ENCODE results near the gene POLR3B. TPM values are rescaled to one million over a fixed set of nuclear protein-coding genes. Genes with fewer than 3 reads are reported as not detected.
"Not testable (repeated sequence)": the region's sequence is repeated elsewhere in the genome, so short reads cannot be mapped to it uniquely, and the experiment has no call there.

Gene POLR3B
- total RNA-seq, 2 donors from 2014 or later, result 5.9 to 9.6 TPM

DNA sequence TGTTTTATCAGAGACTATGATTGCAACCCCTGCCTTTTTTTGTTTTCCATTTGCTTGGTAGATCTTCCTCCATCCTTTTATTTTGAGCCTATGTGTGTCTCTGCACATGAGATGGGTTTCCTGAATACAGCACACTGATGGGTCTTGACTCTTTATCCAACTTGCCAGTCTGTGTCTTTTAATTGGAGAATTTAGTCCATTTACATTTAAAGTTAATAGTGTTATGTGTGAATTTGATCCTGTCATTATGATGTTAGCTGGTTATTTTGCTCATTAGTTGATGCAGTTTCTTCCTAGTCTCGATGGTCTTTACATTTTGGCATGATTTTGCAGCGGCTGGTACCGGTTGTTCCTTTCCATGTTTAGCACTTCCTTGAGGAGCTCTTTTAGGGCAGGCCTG is 118.1 kb downstream of the POLR3B start:
- not testable (repeated sequence) for H3K4me1 Mint-ChIP-seq (ENCODE audit: low read depth); H3K4me3 Mint-ChIP-seq; H3K9me3 Mint-ChIP-seq; ATAC-seq (replicated peaks in 1 of 2); DNase-seq; H3K27me3 Mint-ChIP-seq (ENCODE audit: low read depth); H3K27ac Mint-ChIP-seq; H3K36me3 Mint-ChIP-seq (ENCODE audit: insufficient read depth in 2 of 2)

DNA sequence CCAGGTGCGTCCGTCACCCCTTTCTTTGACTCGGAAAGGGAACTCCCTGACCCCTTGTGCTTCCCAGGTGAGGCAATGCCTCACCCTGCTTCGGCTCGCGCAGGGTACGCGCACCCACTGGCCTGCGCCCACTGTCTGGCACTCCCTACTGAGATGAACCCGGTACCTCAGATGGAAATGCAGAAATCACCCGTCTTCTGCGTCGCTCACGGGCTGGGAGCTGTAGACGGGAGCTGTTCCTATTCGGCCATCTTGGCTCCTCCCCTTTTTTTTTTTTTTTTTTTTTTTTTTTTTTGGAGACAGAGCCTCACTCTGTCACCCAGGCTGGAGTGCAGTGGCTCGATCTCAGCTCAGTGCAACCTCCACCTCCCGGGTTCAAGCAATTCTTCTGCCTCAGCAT is 120.1 kb downstream of the POLR3B start:
- not testable (repeated sequence) for H3K9me3 Mint-ChIP-seq; H3K36me3 Mint-ChIP-seq (ENCODE audit: insufficient read depth in 2 of 2); H3K4me1 Mint-ChIP-seq (ENCODE audit: low read depth); H3K27me3 Mint-ChIP-seq (ENCODE audit: low read depth); H3K27ac Mint-ChIP-seq; H3K4me3 Mint-ChIP-seq; DNase-seq; ATAC-seq (replicated peaks in 1 of 2)

DNA sequence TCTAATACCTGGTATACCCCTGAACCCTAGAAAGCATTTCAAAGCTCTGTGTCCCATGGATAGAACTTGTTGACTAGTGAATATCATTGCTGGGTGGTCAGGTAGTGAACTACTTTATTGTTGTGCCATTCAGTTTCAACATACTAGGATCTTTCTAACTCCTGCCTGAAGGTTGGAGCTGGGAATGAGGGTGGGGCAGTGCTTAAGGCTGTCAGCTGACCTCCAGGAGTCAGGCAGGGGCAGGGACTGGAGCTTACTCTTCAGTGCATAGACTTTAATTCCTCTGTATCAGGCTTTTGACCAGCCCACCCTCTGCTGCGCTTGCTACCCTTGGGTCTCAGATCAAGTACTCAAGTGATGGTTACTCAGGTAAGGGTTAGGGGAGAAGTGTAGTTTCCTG is 122.7 kb downstream of the POLR3B start:
- DNase-seq (no peak), ATAC-seq (replicated peaks in 1 of 2) (no peak)
- Mint-ChIP-seq H3K36me3 (ENCODE audit: insufficient read depth in 2 of 2) (peaks cover 0 to 2% of the 10 kb centered on the region in 2 donors), H3K4me1 (ENCODE audit: low read depth) (no peaks in the 10 kb centered on the region), H3K27ac (no peak overlapping the region), H3K9me3 (no peaks in the 10 kb centered on the region), H3K4me3 (no peak overlapping the region), H3K27me3 (ENCODE audit: low read depth) (no peaks in the 10 kb centered on the region)

DNA sequence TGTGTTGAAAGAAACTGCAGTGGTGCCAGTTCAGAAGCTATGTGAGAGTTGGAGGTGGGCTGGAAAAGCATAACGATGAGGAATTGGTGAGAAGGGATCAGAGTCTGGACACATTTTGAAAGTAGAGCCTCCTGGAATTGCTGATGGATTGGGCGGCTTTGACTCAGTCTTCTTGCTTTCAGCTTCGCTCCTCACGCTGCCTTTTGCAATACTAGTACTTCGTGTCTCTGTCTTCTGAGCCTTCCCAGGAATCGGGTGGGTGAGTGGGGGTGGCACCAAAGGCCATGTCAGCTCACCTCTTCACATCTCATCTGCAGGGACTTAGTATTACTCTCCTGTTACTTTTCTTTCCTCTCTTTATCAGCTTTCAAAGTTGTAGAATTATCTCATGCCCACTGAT is 123.7 kb downstream of the POLR3B start:
- H3K4me1 Mint-ChIP-seq (ENCODE audit: low read depth), result no peaks in the 10 kb centered on the region
- no peaks in the 10 kb centered on the region for H3K27me3 Mint-ChIP-seq (ENCODE audit: low read depth)
- no peak overlapping the region for H3K27ac Mint-ChIP-seq
- no peak overlapping the region for H3K4me3 Mint-ChIP-seq
- peaks cover 0 to 2% of the 10 kb centered on the region in 2 donors for H3K36me3 Mint-ChIP-seq (ENCODE audit: insufficient read depth in 2 of 2)
- DNase-seq (no peak), ATAC-seq (replicated peaks in 1 of 2) (no peak)
- H3K9me3 Mint-ChIP-seq, result no peaks in the 10 kb centered on the region

DNA sequence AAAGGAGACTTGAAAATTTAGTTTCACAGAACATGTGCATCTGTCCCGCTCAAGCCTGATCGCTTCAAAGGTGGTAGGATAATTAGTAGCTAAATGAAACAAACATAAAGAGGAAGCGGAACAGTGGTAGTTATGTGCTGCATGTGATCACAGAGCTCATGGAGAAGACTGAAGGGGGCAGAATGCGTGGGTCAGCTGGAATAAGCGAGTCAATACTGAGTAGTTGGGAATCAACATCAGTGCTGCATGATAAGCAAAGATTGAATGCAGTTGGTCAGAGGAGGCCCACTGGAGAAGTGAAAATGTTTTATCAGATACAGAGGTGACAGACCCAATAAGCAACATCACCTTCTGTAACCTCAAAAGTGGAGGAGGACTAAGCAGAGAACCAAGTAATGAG is 130.1 kb downstream of the POLR3B start:
- DNase-seq, result no peak
- ATAC-seq (replicated peaks in 1 of 2), result no peak
- Mint-ChIP-seq H3K4me3 (no peak overlapping the region), H3K4me1 (ENCODE audit: low read depth) (no peaks in the 10 kb centered on the region), H3K27ac (no peak overlapping the region), H3K27me3 (ENCODE audit: low read depth) (no peaks in the 10 kb centered on the region), H3K9me3 (no peaks in the 10 kb centered on the region), H3K36me3 (ENCODE audit: insufficient read depth in 2 of 2) (peaks cover 0 to 2% of the 10 kb centered on the region in 2 donors)

DNA sequence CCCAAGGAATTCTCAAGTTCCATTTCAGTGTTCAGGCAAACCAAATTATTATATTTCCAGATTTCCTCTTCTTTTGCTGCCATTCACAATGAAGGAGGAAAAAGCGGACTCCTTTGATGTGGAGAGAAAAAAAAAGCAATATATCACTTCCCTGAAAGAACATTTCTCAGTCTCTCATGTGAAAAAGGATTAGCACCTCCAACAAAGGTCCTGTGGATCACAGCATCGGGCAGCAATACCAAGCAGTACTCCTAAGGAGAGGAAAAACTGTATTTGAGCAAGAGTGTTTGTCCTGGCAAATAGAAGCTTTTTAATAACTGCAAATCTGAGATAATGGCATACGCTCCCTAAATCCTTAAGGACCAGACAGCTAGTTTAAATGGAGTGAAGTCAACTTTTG is 131.3 kb downstream of the POLR3B start:
- Mint-ChIP-seq H3K27ac (no peak overlapping the region), H3K4me1 (ENCODE audit: low read depth) (no peaks in the 10 kb centered on the region), H3K4me3 (no peak overlapping the region), H3K36me3 (ENCODE audit: insufficient read depth in 2 of 2) (peaks cover 0 to under 1% of the 10 kb centered on the region in 2 donors), H3K9me3 (no peaks in the 10 kb centered on the region), H3K27me3 (ENCODE audit: low read depth) (no peaks in the 10 kb centered on the region)
- DNase-seq, result no peak
- ATAC-seq (replicated peaks in 1 of 2), result no peak

DNA sequence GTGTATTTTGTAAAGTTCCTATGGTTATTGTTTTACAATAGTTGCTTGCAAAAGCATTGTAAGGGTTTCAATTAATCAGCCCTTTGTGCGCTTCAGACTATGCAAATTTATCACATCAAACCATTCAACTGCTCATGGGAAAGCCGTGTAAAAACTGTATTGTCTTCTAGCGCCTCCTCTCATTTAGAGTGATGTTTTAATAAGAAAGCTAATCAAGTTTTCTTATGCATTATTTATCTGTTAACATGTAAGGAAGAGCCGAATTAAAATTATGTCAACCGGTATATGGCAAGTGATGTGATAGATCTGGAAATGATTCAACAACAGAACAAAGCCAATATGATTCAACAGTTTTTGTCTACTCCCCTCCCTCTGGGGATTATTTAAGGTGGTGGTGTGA is 132.7 kb downstream of the POLR3B start:
- Mint-ChIP-seq H3K27ac (no peak overlapping the region), H3K4me3 (no peak overlapping the region), H3K4me1 (ENCODE audit: low read depth) (no peaks in the 10 kb centered on the region), H3K27me3 (ENCODE audit: low read depth) (no peaks in the 10 kb centered on the region), H3K36me3 (ENCODE audit: insufficient read depth in 2 of 2) (no peaks in the 10 kb centered on the region), H3K9me3 (no peaks in the 10 kb centered on the region)
- no peak for DNase-seq
- no peak for ATAC-seq (replicated peaks in 1 of 2)

DNA sequence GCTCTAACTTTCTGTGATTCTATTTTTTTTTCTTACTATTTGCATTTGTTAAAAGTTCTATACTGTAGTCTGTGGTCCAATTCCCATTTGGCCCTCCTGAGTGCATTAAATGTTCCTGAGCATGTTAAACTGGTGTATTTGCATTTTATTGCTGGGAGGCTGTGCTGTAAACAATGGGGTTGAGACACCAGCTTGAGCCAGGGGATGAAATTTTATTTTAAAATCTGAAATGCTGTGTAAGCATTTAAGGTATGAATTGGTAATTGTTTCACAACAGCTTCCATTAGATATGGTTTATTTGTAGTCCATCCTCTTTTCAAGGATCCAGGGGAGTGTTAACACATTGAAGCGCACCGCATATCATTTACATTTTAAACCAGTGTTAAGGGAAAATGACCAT is 135.3 kb downstream of the POLR3B start:
- Mint-ChIP-seq H3K36me3 (ENCODE audit: insufficient read depth in 2 of 2) (peaks cover under 1 to 7% of the 10 kb centered on the region in 2 donors), H3K27me3 (ENCODE audit: low read depth) (no peaks in the 10 kb centered on the region), H3K4me3 (no peak overlapping the region)

DNA sequence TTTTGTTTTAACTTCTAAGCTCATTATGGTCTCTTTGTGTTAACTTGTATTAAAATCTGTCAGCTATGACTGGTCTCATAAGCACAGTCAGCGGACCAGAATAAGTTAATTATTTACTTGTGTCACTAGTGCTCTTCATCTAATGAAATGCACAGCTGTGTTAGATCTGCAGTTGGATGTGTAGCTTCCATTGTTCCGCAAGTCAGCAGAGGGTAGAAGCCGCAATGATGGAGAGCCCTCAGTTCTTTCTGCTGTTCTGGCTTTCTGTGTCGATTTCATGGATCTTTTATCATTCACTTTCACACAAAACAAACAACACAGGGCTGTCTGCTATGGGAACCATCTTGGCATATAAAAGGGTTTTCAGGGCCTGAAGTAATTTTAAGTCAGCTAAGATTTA is 136.0 kb downstream of the POLR3B start:
- no peaks in the 10 kb centered on the region for H3K4me1 Mint-ChIP-seq (ENCODE audit: low read depth)
- H3K4me3 Mint-ChIP-seq, result no peak overlapping the region
- no peaks in the 10 kb centered on the region for H3K9me3 Mint-ChIP-seq
- peaks cover 2 to 11% of the 10 kb centered on the region in 2 donors for H3K36me3 Mint-ChIP-seq (ENCODE audit: insufficient read depth in 2 of 2)
- H3K27me3 Mint-ChIP-seq (ENCODE audit: low read depth), result no peaks in the 10 kb centered on the region
- no peak for DNase-seq
- no peak overlapping the region for H3K27ac Mint-ChIP-seq
- no peak for ATAC-seq (replicated peaks in 1 of 2)

More for the DNA sequence above, 135.3 kb downstream of the POLR3B start:
- H3K27ac Mint-ChIP-seq, result no peak overlapping the region
- ATAC-seq (replicated peaks in 1 of 2) (no peak), DNase-seq (no peak)
- no peaks in the 10 kb centered on the region for H3K9me3 Mint-ChIP-seq
- H3K4me1 Mint-ChIP-seq (ENCODE audit: low read depth), result no peaks in the 10 kb centered on the region

DNA sequence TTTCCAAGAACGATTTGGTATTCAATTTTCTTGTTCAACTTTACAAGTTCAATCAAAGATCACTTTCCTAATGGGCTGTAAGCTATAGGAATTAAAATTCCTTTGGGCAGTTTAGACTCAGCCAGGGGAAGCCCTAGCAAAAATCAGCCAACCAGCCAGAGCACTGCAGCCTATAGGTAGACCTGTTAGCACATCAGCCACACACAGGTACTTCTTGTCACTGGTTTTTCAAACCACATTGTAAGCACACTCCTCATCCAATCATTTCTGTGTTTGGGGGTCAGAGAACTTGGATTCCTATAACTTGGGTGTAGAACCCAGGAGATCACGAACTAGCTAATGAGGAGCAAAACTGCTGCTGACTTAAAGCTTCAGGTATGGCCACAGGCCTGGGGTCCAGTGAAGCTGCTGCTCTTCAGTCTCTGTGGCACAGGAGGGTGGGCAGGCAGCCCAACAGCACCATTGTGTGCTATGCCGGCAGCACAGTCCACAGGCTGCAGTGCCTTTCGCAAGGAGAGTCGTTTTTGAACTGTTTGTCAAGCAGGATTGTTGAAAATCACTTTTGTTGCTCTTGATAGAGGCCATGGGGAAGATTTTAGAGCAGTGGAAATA is 137.9 kb downstream of the POLR3B start:
- Mint-ChIP-seq H3K27me3 (ENCODE audit: low read depth) (no peaks in the 10 kb centered on the region), H3K36me3 (ENCODE audit: insufficient read depth in 2 of 2) (peaks cover 2 to 13% of the 10 kb centered on the region in 2 donors), H3K4me1 (ENCODE audit: low read depth) (no peaks in the 10 kb centered on the region), H3K9me3 (no peaks in the 10 kb centered on the region), H3K4me3 (no peak overlapping the region), H3K27ac (no peak overlapping the region)
- DNase-seq (no peak), ATAC-seq (replicated peaks in 1 of 2) (no peak)

DNA sequence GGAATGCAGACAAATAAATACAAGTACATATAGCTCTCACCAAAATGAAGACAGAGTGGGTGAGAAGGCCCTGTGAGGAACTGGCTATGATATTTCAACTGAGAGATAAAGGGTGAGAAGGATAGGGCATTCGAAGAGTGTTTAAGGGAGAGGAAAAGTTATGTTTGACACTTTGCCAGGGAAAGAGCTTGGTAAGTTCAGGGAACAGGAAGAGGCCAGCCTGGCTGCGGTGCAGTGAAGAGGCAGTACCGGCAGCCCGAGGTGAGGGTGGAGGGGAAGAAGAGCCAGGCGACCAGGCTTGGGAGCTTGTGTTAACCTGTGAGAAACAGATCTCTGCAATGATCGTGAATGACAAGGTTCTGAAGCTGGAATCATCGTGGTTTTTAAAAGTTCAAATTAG is 140.5 kb downstream of the POLR3B start:
- no peaks in the 10 kb centered on the region for H3K27me3 Mint-ChIP-seq (ENCODE audit: low read depth)
- H3K36me3 Mint-ChIP-seq (ENCODE audit: insufficient read depth in 2 of 2), result peaks cover 2 to 14% of the 10 kb centered on the region in 2 donors
- H3K9me3 Mint-ChIP-seq, result no peaks in the 10 kb centered on the region
- no peak overlapping the region for H3K27ac Mint-ChIP-seq
- H3K4me1 Mint-ChIP-seq (ENCODE audit: low read depth), result no peaks in the 10 kb centered on the region
- no peak overlapping the region for H3K4me3 Mint-ChIP-seq
- no peak for ATAC-seq (replicated peaks in 1 of 2)
- DNase-seq, result no peak

DNA sequence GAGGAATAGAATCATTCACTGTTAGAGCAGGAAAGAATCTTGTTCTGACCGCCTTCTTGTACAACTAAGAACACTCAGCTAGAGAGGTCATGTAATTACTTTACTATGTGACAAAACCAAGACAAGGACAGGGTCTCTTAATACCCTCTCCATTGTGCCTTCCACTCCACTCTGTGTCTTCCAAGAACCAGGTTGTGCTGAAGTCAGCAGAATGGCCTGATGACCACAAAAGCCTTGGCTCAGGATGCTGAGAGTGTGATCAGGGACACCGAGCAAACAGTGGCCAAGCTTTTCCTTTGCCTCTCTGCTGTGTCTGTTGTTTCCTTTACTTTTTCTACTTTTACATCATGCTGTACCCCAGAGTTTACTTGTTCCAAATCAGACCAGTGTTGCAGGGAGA is 142.1 kb downstream of the POLR3B start:
- Mint-ChIP-seq H3K4me3 (no peak overlapping the region), H3K27me3 (ENCODE audit: low read depth) (no peaks in the 10 kb centered on the region), H3K27ac (no peak overlapping the region), H3K4me1 (ENCODE audit: low read depth) (no peaks in the 10 kb centered on the region), H3K9me3 (no peaks in the 10 kb centered on the region), H3K36me3 (ENCODE audit: insufficient read depth in 2 of 2) (peaks cover 2 to 14% of the 10 kb centered on the region in 2 donors)
- no peak for DNase-seq
- ATAC-seq (replicated peaks in 1 of 2), result no peak

DNA sequence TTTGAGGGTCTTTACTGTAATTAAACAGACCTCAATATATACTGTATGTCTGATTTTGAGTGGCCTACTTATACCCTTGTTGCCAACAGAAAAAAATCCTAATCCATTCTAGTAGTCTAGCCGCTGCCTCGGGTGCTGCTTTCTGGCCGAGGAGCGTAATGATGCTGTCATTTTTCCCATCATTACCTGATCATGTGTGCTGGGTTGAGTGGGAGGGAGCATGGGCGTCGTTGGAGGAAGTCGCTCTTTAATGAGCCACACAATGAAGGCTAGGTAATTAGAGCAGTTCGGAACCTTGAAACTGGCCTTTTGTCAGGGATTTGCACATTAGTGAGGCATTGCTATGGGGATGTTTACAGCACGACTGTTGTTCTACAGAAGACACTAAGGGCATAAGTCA is 149.1 kb downstream of the POLR3B start:
- DNase-seq, result no peak
- H3K36me3 Mint-ChIP-seq (ENCODE audit: insufficient read depth in 2 of 2), result peaks cover 0 to 6% of the 10 kb centered on the region in 2 donors
- no peak overlapping the region for H3K27ac Mint-ChIP-seq
- H3K4me3 Mint-ChIP-seq, result no peak overlapping the region
- no peaks in the 10 kb centered on the region for H3K27me3 Mint-ChIP-seq (ENCODE audit: low read depth)
- ATAC-seq (replicated peaks in 1 of 2), result no peak
- H3K9me3 Mint-ChIP-seq, result no peaks in the 10 kb centered on the region
- H3K4me1 Mint-ChIP-seq (ENCODE audit: low read depth), result no peaks in the 10 kb centered on the region

DNA sequence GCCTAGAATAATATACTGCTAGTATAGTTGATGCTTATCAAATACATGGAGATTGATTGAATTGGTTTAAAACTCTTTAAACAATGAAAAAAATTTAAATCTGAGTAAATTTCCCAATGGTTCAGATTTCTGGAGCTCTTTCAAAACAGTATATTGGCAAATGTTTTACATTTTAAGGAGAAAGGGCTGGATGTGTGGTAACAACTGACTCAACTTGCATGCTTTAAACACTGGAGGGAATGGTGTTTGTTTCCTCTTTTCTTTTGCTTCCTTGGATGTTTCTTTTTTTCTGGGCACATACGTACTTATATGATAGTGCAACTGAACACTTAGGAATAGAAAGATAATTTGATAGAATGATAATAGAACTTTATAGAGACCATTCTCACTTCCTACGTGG is 151.4 kb downstream of the POLR3B start:
- H3K4me3 Mint-ChIP-seq, result no peak overlapping the region
- no peak overlapping the region for H3K27ac Mint-ChIP-seq
- no peak for DNase-seq
- H3K27me3 Mint-ChIP-seq (ENCODE audit: low read depth), result no peaks in the 10 kb centered on the region
- H3K9me3 Mint-ChIP-seq, result peaks cover 2% of the 10 kb centered on the region in 2 donors
- ATAC-seq (replicated peaks in 1 of 2), result no peak
- peaks cover 0 to 6% of the 10 kb centered on the region in 2 donors for H3K36me3 Mint-ChIP-seq (ENCODE audit: insufficient read depth in 2 of 2)
- no peaks in the 10 kb centered on the region for H3K4me1 Mint-ChIP-seq (ENCODE audit: low read depth)

Measured in activated T-cell treated with anti-CD3 and anti-CD28 coated beads, Interleukin-2, amount 50 U/mL, for 72 hours (primary cell).